GM12801 (cell line): ENCODE measurements around the gene FBXO40.

Experiments
- TF ChIP-seq, protein P1 (sequence below): IDR thresholded peaks from one replicate; pipeline ENCODE4 v1.5.1; 2011; ENCODE audit warnings: control low read depth; ENCODE audit not compliant: insufficient read length; ENCODE audit errors: extremely low read depth

The FBXO40 gene

GRCh38 chr3:121670676-121671075, 77.5 kb downstream of the FBXO40 start:
- TF ChIP-seq, protein P1, sequence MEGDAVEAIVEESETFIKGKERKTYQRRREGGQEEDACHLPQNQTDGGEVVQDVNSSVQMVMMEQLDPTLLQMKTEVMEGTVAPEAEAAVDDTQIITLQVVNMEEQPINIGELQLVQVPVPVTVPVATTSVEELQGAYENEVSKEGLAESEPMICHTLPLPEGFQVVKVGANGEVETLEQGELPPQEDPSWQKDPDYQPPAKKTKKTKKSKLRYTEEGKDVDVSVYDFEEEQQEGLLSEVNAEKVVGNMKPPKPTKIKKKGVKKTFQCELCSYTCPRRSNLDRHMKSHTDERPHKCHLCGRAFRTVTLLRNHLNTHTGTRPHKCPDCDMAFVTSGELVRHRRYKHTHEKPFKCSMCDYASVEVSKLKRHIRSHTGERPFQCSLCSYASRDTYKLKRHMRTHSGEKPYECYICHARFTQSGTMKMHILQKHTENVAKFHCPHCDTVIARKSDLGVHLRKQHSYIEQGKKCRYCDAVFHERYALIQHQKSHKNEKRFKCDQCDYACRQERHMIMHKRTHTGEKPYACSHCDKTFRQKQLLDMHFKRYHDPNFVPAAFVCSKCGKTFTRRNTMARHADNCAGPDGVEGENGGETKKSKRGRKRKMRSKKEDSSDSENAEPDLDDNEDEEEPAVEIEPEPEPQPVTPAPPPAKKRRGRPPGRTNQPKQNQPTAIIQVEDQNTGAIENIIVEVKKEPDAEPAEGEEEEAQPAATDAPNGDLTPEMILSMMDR: no peak

DNA sequence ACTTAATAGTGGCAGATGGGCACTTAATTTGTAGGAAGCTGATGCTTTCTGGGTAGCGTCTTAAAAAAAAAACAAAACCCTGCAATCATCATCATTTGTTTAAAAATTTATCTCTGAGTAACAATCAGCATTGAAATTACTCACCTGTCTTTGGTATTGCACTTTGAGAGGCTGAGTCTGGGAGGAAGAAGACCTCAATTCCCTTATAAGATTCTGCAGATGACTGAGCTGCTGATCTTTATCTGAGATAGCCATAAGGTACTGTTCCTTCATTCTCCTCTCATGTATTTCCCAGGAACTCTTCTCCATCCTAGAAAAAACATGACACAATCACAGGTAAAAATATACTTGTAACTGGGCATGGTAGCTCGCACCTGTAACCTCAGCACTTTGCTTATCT, 84.0 kb downstream of the FBXO40 start:
- TF ChIP-seq, protein P1: no peak
